Heart right ventricle (tissue), 16 donors: ENCODE results near the gene NEK5. TPM values are rescaled to one million over a fixed set of nuclear protein-coding genes. Genes with fewer than 3 reads are reported as not detected.
A peak's percentile ranks its signal among the peaks of the same experiment; 100 is the strongest.

Experiments
- ATAC-seq, 8 donors: fragments of 200-7000 bp; cut with Tn5 transposase; one replicate each; pipeline ENCODE4 v1.9.1; 2020; ENCODE audit warnings: mild to moderate bottlenecking in 8 of 8, moderate library complexity in 8 of 8, moderate number of reproducible peaks in 1 of 8
- DNase-seq, 2 donors: peaks; one replicate each; pipeline ENCODE4 v3.0.0-alpha.2; 2020
- H3K27ac ChIP-seq, 10 donors: fragments of 200-600 bp; sonication (generic) in 2 of 10; one replicate each; pipeline versions ENCODE4 v1.5.0 to v1.8.0; 2020 to 2022; ENCODE audit warnings: mild to moderate bottlenecking in 3 of 10
- H3K27me3 ChIP-seq, 7 donors: fragments of 200-600 bp; one replicate each; pipeline ENCODE4 v1.8.0; 2021 to 2022; ENCODE audit warnings: mild to moderate bottlenecking in 2 of 7
- H3K36me3 ChIP-seq, 9 donors: fragments of 200-600 bp; sonication (generic) in 1 of 9; one replicate each; pipeline versions ENCODE4 v1.5.0 to v1.8.0; 2020 to 2022; ENCODE audit warnings: mild to moderate bottlenecking in 2 of 9
- H3K4me1 ChIP-seq, 9 donors: fragments of 200-600 bp; sonication (generic) in 1 of 9; one replicate each; pipeline versions ENCODE4 v1.5.0 to v1.8.0; 2020 to 2022; ENCODE audit warnings: mild to moderate bottlenecking in 4 of 9
- H3K4me3 ChIP-seq, 10 donors: fragments of 200-600 bp; sonication (generic) in 2 of 10; one replicate each; pipeline versions ENCODE4 v1.5.0 to v1.8.0; 2020 to 2022; ENCODE audit warnings: mild to moderate bottlenecking in 7 of 10, moderate library complexity in 2 of 10
- H3K9me3 ChIP-seq, 11 donors: fragments of 200-600 bp in 10 of 11; sonication (generic) in 2 of 11; one replicate each; pipeline versions ENCODE4 v1.5.0 to v1.8.0; 2013 to 2022; ENCODE audit warnings: mild to moderate bottlenecking in 2 of 11, control low read depth in 1 of 11, moderate library complexity in 1 of 11
- WGBS, 2 donors: extraction: QIAGEN DNeasy Blood & Tissue Kit; methylation state at CpG; one replicate each; pipeline ENCODE4 v1.1.7; 2013; ENCODE audit warnings: inconsistent platforms in 1 of 2; 5-methylcytosine and 5-hydroxymethylcytosine counted together
- intact Hi-C, 10 donors: fragments of 100-400 bp; cut with DNase I; formaldehyde crosslinking; loops; one replicate each; pipeline versions ENCODE4 v1.11.1 to v1.14.2; 2022
- polyA plus RNA-seq, 2 donors: library from polyadenylated mRNA; stranded (reverse); fragments of 200-250 nt; gene quantifications; one replicate each; pipeline ENCODE4 v1.2.3, GENCODE V29; 2013
- total RNA-seq, 10 donors: library from RNA; stranded (reverse); fragmentation: NEBNext Ultra II Directional in 3 of 10; extraction: Animal tissue kit (Norgen Biotek cat#: 25700) in 3 of 10; gene quantifications; one replicate each; pipeline versions ENCODE4 v1.2.1 to v1.2.4, GENCODE V29; 2021 to 2023
- TF ChIP-seq, protein P1 (sequence below), 9 donors: fragments of 200-600 bp; sonication (generic) in 2 of 9; IDR thresholded peaks; one replicate each; pipeline versions ENCODE4 v1.5.0 to v1.8.0; 2021 to 2022; ENCODE audit warnings: antibody characterized with exemption in 9 of 9, mild to moderate bottlenecking in 5 of 9, moderate library complexity in 1 of 9
- donor health status: Arrhythmogenic right ventricular cardiomyopathy.
- donor health status: ischemic (EF 13 %, LVEDD 7.1; RV severe dilation, severe dysfunction).
- donor health status: healthy with polysubstance abuse.
- donor health status: DM: no; HTN: yes; CAD: no.
- donor health status: DM: no; HTN: no; CAD: no.
- donor health status: ischemic (EF 25% LVEDD 6.9; RV normal size, moderate dysfunction).
- donor health status: ischemic (EF 25% LVEDD 5.7; RV mildly dilated, moderate dysfunction).
- donor health status: healthy.
- donor health status: DM: yes; HTN: yes; CAD: no.
- donor health status: Ischemic cardiomyopathy.
- donor health status: ischemic (EF 35%, LVEDD 5.7; RV mildly dilated, moderate dysfunction).
- donor health status: nonischemic (EF 11% LVEDD 7.7; RV severe dilation, severe dysfunction).
- donor health status: DM: yes; HTN: yes; CAD: no.
- donor health status: PGD.
- donor health status: ischemic (EF 29% LVEDD 5.4; RV normal size, mild dysfunction).
- donor health status: nonischemic (EF 23%, LVEDD 6.1; RV moderate dilation, normal function).

NEK5 gene
- total and polyA plus RNA-seq, 12 donors = 0.03 to 0.93 (median 0.25) TPM; not detected in 1

GRCh38 chr13:52141299-52141698 lies 12.4 kb upstream of the NEK5 start:
- Histone ChIP-seq H3K4me1 (no peaks in the 10 kb centered on the region), H3K4me3 (no peak overlapping the region), H3K36me3 (peaks cover 0 to 96% (median 13%) of the 10 kb centered on the region in 9 donors), H3K9me3 (no peaks in the 10 kb centered on the region), H3K27ac (no peak overlapping the region), H3K27me3 (no peaks in the 10 kb centered on the region)
- TF ChIP-seq, protein P1, sequence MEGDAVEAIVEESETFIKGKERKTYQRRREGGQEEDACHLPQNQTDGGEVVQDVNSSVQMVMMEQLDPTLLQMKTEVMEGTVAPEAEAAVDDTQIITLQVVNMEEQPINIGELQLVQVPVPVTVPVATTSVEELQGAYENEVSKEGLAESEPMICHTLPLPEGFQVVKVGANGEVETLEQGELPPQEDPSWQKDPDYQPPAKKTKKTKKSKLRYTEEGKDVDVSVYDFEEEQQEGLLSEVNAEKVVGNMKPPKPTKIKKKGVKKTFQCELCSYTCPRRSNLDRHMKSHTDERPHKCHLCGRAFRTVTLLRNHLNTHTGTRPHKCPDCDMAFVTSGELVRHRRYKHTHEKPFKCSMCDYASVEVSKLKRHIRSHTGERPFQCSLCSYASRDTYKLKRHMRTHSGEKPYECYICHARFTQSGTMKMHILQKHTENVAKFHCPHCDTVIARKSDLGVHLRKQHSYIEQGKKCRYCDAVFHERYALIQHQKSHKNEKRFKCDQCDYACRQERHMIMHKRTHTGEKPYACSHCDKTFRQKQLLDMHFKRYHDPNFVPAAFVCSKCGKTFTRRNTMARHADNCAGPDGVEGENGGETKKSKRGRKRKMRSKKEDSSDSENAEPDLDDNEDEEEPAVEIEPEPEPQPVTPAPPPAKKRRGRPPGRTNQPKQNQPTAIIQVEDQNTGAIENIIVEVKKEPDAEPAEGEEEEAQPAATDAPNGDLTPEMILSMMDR (IDR thresholded peaks at IDR 0.05) = peak in 2 of 9 donors; percentile 9 to 14
- DNase-seq (no peak), ATAC-seq (no peak)
- 55 to 61% methylated on average over 2 of the region's 2 CpGs for WGBS, 2 donors
- intact Hi-C loops = no loop called here

- Histone ChIP-seq H3K4me1 (no peaks in the 10 kb centered on the region), H3K36me3 (peaks cover 0 to 95% (median 32%) of the 10 kb centered on the region in 9 donors), H3K27ac (no peak overlapping the region), H3K4me3 (no peak overlapping the region), H3K27me3 (no peaks in the 10 kb centered on the region), H3K9me3 (no peaks in the 10 kb centered on the region)
- no peak for DNase-seq
- intact Hi-C loops = no loop called here
- no peak for ATAC-seq
- TF ChIP-seq, protein P1 (IDR thresholded peaks at IDR 0.05) = no peak
- WGBS, 2 donors = 69 to 76% methylated on average over 3 of the region's 3 CpGs
Measured at GRCh38 chr13:52137489-52137888, 8.6 kb upstream of the NEK5 start.

- no peak for DNase-seq
- intact Hi-C loops = no loop called here
Measured at GRCh38 chr13:52136763-52137162, 7.9 kb upstream of the NEK5 start.

DNA sequence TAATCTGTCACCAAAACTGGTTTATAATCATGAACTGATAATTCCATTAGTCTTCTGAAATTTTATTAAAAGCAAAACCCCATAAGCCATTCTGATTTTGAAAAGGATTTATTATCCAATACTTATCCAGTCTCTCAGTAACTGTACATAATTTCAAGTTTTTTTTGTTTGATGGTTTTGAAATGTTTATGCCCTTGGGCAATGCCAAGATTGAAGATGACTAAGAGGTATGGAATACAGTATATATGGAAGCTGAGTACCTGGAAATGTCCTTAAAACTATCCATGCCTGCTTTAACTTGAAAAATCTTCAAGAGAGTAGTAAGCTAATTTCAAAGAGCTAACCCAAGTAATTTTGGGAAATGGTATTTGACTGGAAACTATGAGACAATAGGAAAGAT lies 1.8 kb upstream of the NEK5 start:
- intact Hi-C loops = no loop called here
- Histone ChIP-seq H3K27ac (no peak overlapping the region), H3K27me3 (no peaks in the 10 kb centered on the region), H3K4me3 (no peak overlapping the region), H3K4me1 (peaks cover 0 to 22% (median 13%) of the 10 kb centered on the region in 9 donors), H3K36me3 (peaks cover 0 to 52% (median 46%) of the 10 kb centered on the region in 9 donors), H3K9me3 (peaks cover 0 to 4% (median 0%) of the 10 kb centered on the region in 11 donors)
- TF ChIP-seq, protein P1 (IDR thresholded peaks at IDR 0.05) = no peak
- DNase-seq (no peak), ATAC-seq (no peak)

More at GRCh38 chr13:52136763-52137162, 7.9 kb upstream of the NEK5 start:
- no peaks in the 10 kb centered on the region for H3K9me3 ChIP-seq
- no peak for ATAC-seq
- H3K27me3 ChIP-seq = no peaks in the 10 kb centered on the region
- peaks cover 0 to 97% (median 40%) of the 10 kb centered on the region in 9 donors for H3K36me3 ChIP-seq
- H3K27ac ChIP-seq = no peak overlapping the region
- H3K4me3 ChIP-seq = no peak overlapping the region
- TF ChIP-seq, protein P1 (IDR thresholded peaks at IDR 0.05) = no peak
- H3K4me1 ChIP-seq = no peaks in the 10 kb centered on the region
